Esophagus muscularis mucosa (tissue), 3 donors: ENCODE results near the gene CRYGB.

Source experiments
- POLR2AphosphoS5 ChIP-seq, 2 donors: sonication (generic); formaldehyde crosslinking; IDR thresholded peaks; one replicate each; pipeline ENCODE4 v1.6.1; 2017; ENCODE audit warnings: antibody characterized with exemption in 2 of 2
- TF ChIP-seq, protein P1 (sequence below), 3 experiments: fragments of 200-600 bp in 2 of 3; fragments of 450-650 bp in 1 of 3; sonication (generic) in 2 of 3; IDR thresholded peaks; one replicate each; pipeline ENCODE4 v1.5.1; 2017 to 2019; ENCODE audit warnings: antibody characterized with exemption in 3 of 3, mild to moderate bottlenecking in 2 of 3, moderate library complexity in 1 of 3

DNA sequence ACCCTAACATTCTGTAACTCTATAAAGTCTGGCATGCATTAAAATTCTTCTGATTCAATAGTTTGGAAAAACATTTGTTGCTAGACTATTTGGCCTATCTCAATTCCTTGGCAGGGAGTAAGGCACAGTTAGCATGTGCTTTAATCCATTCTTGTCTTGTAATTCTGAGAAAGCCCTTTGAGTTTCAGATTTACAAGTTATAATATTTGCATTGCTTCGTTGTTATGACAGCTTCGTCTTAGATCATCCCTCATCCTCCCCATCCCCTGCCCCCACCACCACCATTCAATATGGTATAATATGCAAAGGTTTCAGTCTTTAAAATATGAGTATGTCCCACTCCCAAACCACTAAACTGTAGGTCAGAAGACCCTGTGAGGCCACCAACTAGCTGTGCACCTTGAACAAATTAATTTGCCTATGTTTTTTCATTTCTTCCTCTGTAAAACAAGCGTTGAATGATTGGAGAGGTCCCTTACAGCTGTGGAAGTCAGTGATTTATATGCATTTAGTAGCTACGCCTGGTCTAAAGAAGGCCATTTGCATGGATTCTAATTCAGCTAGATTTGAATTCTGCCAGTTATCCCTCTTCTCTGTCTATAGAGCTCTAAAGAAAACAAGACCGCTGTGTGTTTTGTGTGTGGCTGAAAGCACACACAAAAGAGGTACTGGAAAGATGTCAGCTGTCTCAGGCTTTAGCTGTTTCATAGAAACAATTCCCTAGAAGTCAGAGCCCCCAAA lies 43.3 kb upstream of the CRYGB start:
- TF ChIP-seq, protein P1, sequence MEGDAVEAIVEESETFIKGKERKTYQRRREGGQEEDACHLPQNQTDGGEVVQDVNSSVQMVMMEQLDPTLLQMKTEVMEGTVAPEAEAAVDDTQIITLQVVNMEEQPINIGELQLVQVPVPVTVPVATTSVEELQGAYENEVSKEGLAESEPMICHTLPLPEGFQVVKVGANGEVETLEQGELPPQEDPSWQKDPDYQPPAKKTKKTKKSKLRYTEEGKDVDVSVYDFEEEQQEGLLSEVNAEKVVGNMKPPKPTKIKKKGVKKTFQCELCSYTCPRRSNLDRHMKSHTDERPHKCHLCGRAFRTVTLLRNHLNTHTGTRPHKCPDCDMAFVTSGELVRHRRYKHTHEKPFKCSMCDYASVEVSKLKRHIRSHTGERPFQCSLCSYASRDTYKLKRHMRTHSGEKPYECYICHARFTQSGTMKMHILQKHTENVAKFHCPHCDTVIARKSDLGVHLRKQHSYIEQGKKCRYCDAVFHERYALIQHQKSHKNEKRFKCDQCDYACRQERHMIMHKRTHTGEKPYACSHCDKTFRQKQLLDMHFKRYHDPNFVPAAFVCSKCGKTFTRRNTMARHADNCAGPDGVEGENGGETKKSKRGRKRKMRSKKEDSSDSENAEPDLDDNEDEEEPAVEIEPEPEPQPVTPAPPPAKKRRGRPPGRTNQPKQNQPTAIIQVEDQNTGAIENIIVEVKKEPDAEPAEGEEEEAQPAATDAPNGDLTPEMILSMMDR (IDR thresholded peaks at IDR 0.05): no peak
- TF ChIP-seq POLR2AphosphoS5 (IDR thresholded peaks at IDR 0.05): no peak
